Mesodermal cell (in vitro differentiated cells): ENCODE data around the gene RPGRIP1.
A peak's percentile ranks its signal among the peaks of the same experiment; 100 is the strongest.
"Not testable (repeated sequence)": the region's sequence is repeated elsewhere in the genome, so short reads cannot be mapped to it uniquely, and the experiment has no call there.

ENCODE experiments used
- H3K27ac ChIP-seq: 2 replicates; pipeline ENCODE4 v1.7.0; 2013; ENCODE audit warnings: mild to moderate bottlenecking, low read depth, low read length, moderate library complexity; ENCODE audit not compliant: severe bottlenecking
- H3K36me3 ChIP-seq: 2 replicates; pipeline ENCODE4 v1.7.1; 2013; ENCODE audit warnings: mild to moderate bottlenecking, low read length, moderate library complexity; ENCODE audit not compliant: control insufficient read depth, insufficient read depth
- H3K4me1 ChIP-seq: one replicate; pipeline ENCODE4 v1.7.1; 2013; ENCODE audit warnings: mild to moderate bottlenecking, low read length; ENCODE audit not compliant: insufficient read depth, control insufficient read depth, poor library complexity, severe bottlenecking
- H3K4me3 ChIP-seq: 2 replicates; pipeline ENCODE4 v1.7.0; 2013; ENCODE audit warnings: low read length, control low read depth, mild to moderate bottlenecking; ENCODE audit not compliant: insufficient read depth, poor library complexity, severe bottlenecking; ENCODE audit errors: extremely low read depth
- H3K9me3 ChIP-seq: 2 replicates; pipeline ENCODE4 v1.7.1; 2013; ENCODE audit warnings: mild to moderate bottlenecking, low read length, moderate library complexity; ENCODE audit not compliant: control insufficient read depth
- WGBS, 2 experiments: methylation state at CpG; one replicate each; pipeline ENCODE4 v1.1.5; 2013; ENCODE audit warnings: missing lambda C conversion rate in 2 of 2; ENCODE audit not compliant: insufficient coverage in 2 of 2; 5-methylcytosine and 5-hydroxymethylcytosine counted together

Gene RPGRIP1

GRCh38 chr14:21248338-21248737 lies 31.5 kb upstream of the RPGRIP1 start:
- Histone ChIP-seq H3K4me1 (no peaks in the 10 kb centered on the region), H3K27ac (no peak overlapping the region), H3K36me3 (peaks cover 96% of the 10 kb centered on the region), H3K9me3 (no peaks in the 10 kb centered on the region), H3K4me3 (no peak overlapping the region)
- no CpG with 5 or more reads among the region's 1 CpG for WGBS, 2 experiments

GRCh38 chr14:21248739-21249411 lies 31.0 kb upstream of the RPGRIP1 start:
- Histone ChIP-seq H3K4me1 (no peaks in the 10 kb centered on the region), H3K27ac (no peak overlapping the region), H3K9me3 (no peaks in the 10 kb centered on the region), H3K36me3 (peaks cover 96% of the 10 kb centered on the region), H3K4me3 (no peak overlapping the region)
- WGBS, 2 experiments = 93 to 100% methylated on average over 3 to 5 of the region's 8 CpGs

GRCh38 chr14:21251215-21251614 lies 28.7 kb upstream of the RPGRIP1 start:
- 90 to 100% methylated on average over 2 to 3 of the region's 5 CpGs for WGBS, 2 experiments
- peaks cover 91% of the 10 kb centered on the region for H3K36me3 ChIP-seq
- H3K4me3 ChIP-seq = no peak overlapping the region
- H3K4me1 ChIP-seq = peaks cover 3% of the 10 kb centered on the region
- no peak overlapping the region for H3K27ac ChIP-seq
- H3K9me3 ChIP-seq = no peaks in the 10 kb centered on the region

GRCh38 chr14:21252149-21252548 lies 27.7 kb upstream of the RPGRIP1 start:
- WGBS, 2 experiments = 100% methylated on average over 1 of the region's 2 CpGs
- Histone ChIP-seq H3K4me3 (no peak overlapping the region), H3K36me3 (peaks cover 91% of the 10 kb centered on the region), H3K9me3 (no peaks in the 10 kb centered on the region), H3K4me1 (peaks cover 12% of the 10 kb centered on the region), H3K27ac (no peak overlapping the region)

- Histone ChIP-seq H3K4me3 (no peak overlapping the region), H3K27ac (peak overlapping the region; percentile 4), H3K36me3 (peaks cover 91% of the 10 kb centered on the region), H3K4me1 (peaks cover 34% of the 10 kb centered on the region), H3K9me3 (no peaks in the 10 kb centered on the region)
- 86 to 90% methylated on average over 4 of the region's 4 CpGs for WGBS, 2 experiments
Observed at GRCh38 chr14:21255385-21256101, 24.3 kb upstream of the RPGRIP1 start.

- WGBS, 2 experiments = 85 to 100% methylated on average over 3 to 8 of the region's 8 CpGs
- Histone ChIP-seq H3K4me1 (peaks cover 34% of the 10 kb centered on the region), H3K36me3 (peaks cover 91% of the 10 kb centered on the region), H3K27ac (peak overlapping the region; percentile 4)
- not testable (repeated sequence) for H3K4me3 ChIP-seq, H3K9me3 ChIP-seq
Observed at GRCh38 chr14:21256102-21256447, 23.8 kb upstream of the RPGRIP1 start.

- Histone ChIP-seq H3K4me3 (no peak overlapping the region), H3K36me3 (peaks cover 91% of the 10 kb centered on the region), H3K9me3 (no peaks in the 10 kb centered on the region), H3K4me1 (peaks cover 38% of the 10 kb centered on the region), H3K27ac (peak overlapping the region; percentile 19)
- 95% methylated on average over 6 to 9 of the region's 10 CpGs for WGBS, 2 experiments
Observed at GRCh38 chr14:21256539-21257393, 23.1 kb upstream of the RPGRIP1 start.

GRCh38 chr14:21257394-21257909 lies 22.4 kb upstream of the RPGRIP1 start:
- H3K9me3 ChIP-seq = no peaks in the 10 kb centered on the region
- H3K36me3 ChIP-seq = peaks cover 91% of the 10 kb centered on the region
- no peak overlapping the region for H3K4me3 ChIP-seq
- 84 to 85% methylated on average over 4 to 5 of the region's 7 CpGs for WGBS, 2 experiments
- H3K27ac ChIP-seq = no peak overlapping the region
- H3K4me1 ChIP-seq = peaks cover 39% of the 10 kb centered on the region

GRCh38 chr14:21258005-21258888 lies 21.6 kb upstream of the RPGRIP1 start:
- Histone ChIP-seq H3K4me3 (no peak overlapping the region), H3K9me3 (no peaks in the 10 kb centered on the region), H3K27ac (no peak overlapping the region), H3K4me1 (peaks cover 42% of the 10 kb centered on the region), H3K36me3 (peaks cover 90% of the 10 kb centered on the region)
- 92 to 97% methylated on average over 5 to 7 of the region's 10 CpGs for WGBS, 2 experiments
